ENCODE measurements around the gene COL7A1.

DNA sequence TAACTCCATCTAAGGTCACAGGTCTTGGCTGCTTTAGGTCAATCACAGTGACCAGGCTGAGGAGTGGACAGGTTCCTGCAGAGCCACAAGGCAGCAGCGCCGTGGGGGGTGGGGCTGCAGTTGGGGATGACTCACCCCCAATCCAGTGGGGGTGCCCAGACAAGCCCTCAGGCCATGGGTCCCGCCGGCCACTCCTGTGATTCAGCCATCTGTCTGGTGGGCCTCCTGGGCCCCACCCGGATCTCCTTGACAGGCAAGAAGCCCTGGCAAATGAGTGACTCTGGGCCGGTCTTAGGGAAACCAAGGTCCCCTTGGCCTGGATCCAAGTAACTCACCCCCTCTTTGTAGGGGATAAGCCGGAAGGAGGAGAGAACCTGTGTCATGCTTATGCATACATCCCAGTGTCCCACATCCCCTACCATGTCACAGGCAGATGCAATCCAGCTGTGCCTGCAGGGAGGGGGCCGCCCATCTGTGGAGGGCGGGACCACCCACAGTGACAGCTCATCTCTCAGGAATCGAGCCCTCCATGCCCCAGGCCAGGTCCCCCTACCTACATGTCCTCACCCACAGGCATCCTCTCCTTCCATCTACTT is 495 bp upstream of the COL7A1 start:
- TF ChIP-seq CTCF (IDR thresholded peaks at IDR 0.05 in 4 of 5, conservative IDR thresholded peaks at IDR 0.05 in 1 of 5) (no peak), POLR2A (IDR thresholded peaks at IDR 0.05) (no peak)

Measured in gastrocnemius medialis (tissue), 4 donors.